HepG2 (cell line): ENCODE results near the gene OR8A1. TPM values are rescaled to one million over a fixed set of nuclear protein-coding genes. Genes with fewer than 3 reads are reported as not detected.

Experiments
- ATAC-seq: fragments of 200-7000 bp; cut with Tn5 transposase; 3 replicates; pipeline ENCODE4 v1.9.1; 2020; ENCODE audit warnings: mild to moderate bottlenecking, moderate library complexity
- Bru-seq: library from RNA; stranded (reverse); fragments of 400-500 nt; gene quantifications from one replicate; lab custom pipeline; 2021; lab: Mats Ljungman, UMichigan
- BruChase-seq, 2 experiments: library from RNA; stranded (reverse); fragments of 400-500 nt; gene quantifications; one replicate each; lab custom pipeline; 2021; lab: Mats Ljungman, UMichigan
- BruUV-seq: library from RNA; stranded (reverse); fragments of 400-500 nt; replicated peaks from 2 replicates; lab custom pipeline; 2021; lab: Mats Ljungman, UMichigan
- CTCF ChIA-PET: fragments of 300-600 bp; formaldehyde crosslinking; extraction: SDS; loops from one replicate; lab custom pipeline; 2021; ENCODE audit warnings: low total read pairs, inconsistent platforms, low intra/inter-chr PET ratio; lab: Yijun Ruan, JAX
- POLR2A ChIA-PET: fragments of 350-600 bp; sonication (Branson Sonifier 250); formaldehyde crosslinking; loops from one replicate; lab custom pipeline; 2020; ENCODE audit warnings: antibody characterized with exemption, inconsistent platforms; lab: Yijun Ruan, JAX
- DNase-seq: peaks from one replicate; pipeline ENCODE4 v3.0.0-alpha.2; 2015; ENCODE audit warnings: low spot score
- FAIRE-seq: peaks from 3 replicates; lab custom pipeline; 2011; peaks lifted over from hg19 to GRCh38; lab: Jason Lieb, UNC
- H2AFZ ChIP-seq: one replicate; pipeline ENCODE4 v1.6.1; 2011; ENCODE audit warnings: low read length, inconsistent platforms
- H3K27ac ChIP-seq: fragments of 300-600 bp; 3 replicates; pipeline ENCODE4 v1.8.0; 2011; ENCODE audit warnings: mixed run types, mild to moderate bottlenecking, mixed read lengths, low read length, inconsistent platforms; ENCODE audit not compliant: insufficient read depth; ENCODE audit errors: extremely low read length
- H3K27me3 ChIP-seq, 2 experiments: fragments of 200-600 bp in 1 of 2; 2 replicates in 1 of 2; 3 replicates in 1 of 2; pipeline versions ENCODE4 v1.6.0 to v1.8.0; 2011; ENCODE audit warnings: low read length in 2 of 2, mild to moderate bottlenecking in 2 of 2, moderate library complexity in 2 of 2, inconsistent platforms in 1 of 2; ENCODE audit not compliant: insufficient read depth in 2 of 2, control insufficient read depth in 1 of 2
- H3K36me3 ChIP-seq, 2 experiments: fragments of 200-600 bp in 1 of 2; replicated peaks in 1 of 2; 2 replicates in 1 of 2; 3 replicates in 1 of 2; pipeline versions ENCODE4 v1.5.1 to v1.8.0; 2011; ENCODE audit warnings: low read length in 2 of 2, inconsistent platforms in 1 of 2; ENCODE audit not compliant: insufficient read depth in 2 of 2, control insufficient read depth in 1 of 2
- H3K4me1 ChIP-seq: 2 replicates; pipeline ENCODE4 v1.5.1; 2012; ENCODE audit warnings: low read length, inconsistent platforms; ENCODE audit not compliant: insufficient read depth
- H3K4me2 ChIP-seq: 2 replicates; pipeline ENCODE4 v1.6.0; 2011; ENCODE audit warnings: low read depth, low read length, inconsistent platforms
- H3K4me3 ChIP-seq, 3 experiments: fragments of 200-600 bp in 1 of 3; sonication (generic), shearing (Covaris generic) in 1 of 3; replicated peaks in 1 of 3; 2 replicates each; pipeline ENCODE4 v1.5.1; 2011 to 2016; ENCODE audit warnings: low read length in 3 of 3, inconsistent platforms in 2 of 3, low read depth in 2 of 3, mild to moderate bottlenecking in 2 of 3, control low read depth in 1 of 3, mixed read lengths in 1 of 3; ENCODE audit not compliant: insufficient read depth in 1 of 3
- H3K79me2 ChIP-seq: one replicate; pipeline ENCODE4 v1.6.1; 2011; ENCODE audit warnings: low read length, inconsistent platforms; ENCODE audit not compliant: insufficient read depth
- H3K9ac ChIP-seq: 2 replicates; pipeline ENCODE4 v1.6.0; 2011; ENCODE audit warnings: mild to moderate bottlenecking, low read depth, low read length, inconsistent platforms; ENCODE audit not compliant: insufficient read depth
- H3K9me3 ChIP-seq: 2 replicates; pipeline ENCODE4 v1.5.1; 2012; ENCODE audit warnings: mild to moderate bottlenecking, low read length
- H4K20me1 ChIP-seq: 2 replicates; pipeline ENCODE4 v1.6.0; 2011; ENCODE audit warnings: inconsistent platforms, mild to moderate bottlenecking, low read length, moderate library complexity; ENCODE audit not compliant: insufficient read depth
- CREB1 ChIP-seq, 2 experiments: fragments of 450-650 bp in 1 of 2; IDR thresholded peaks; 2 replicates each; pipeline ENCODE4 v1.6.1; 2016 to 2017; ENCODE audit warnings: control low read depth in 1 of 2, mild to moderate bottlenecking in 1 of 2, missing compliant biosample characterization in 1 of 2, missing genetic modification characterization in 1 of 2
- GPBP1L1 ChIP-seq: sonication (generic); formaldehyde crosslinking; IDR thresholded peaks from 2 replicates; pipeline ENCODE4 v1.5.0; 2020; ENCODE audit warnings: mild to moderate bottlenecking, missing genetic modification reagents
- HCFC1 ChIP-seq: fragments of 150-350 bp; IDR thresholded peaks from 2 replicates; pipeline ENCODE4 v1.6.1; 2014; ENCODE audit warnings: low read depth, low read length
- HDAC2 ChIP-seq: sonication (generic); formaldehyde crosslinking; IDR thresholded peaks from 2 replicates; pipeline ENCODE4 v1.4.0; 2020; ENCODE audit warnings: missing genetic modification reagents
- HNRNPUL1 ChIP-seq: fragments of 200-400 bp; formaldehyde crosslinking; IDR thresholded peaks from 2 replicates; pipeline ENCODE4 v1.6.1; 2017; ENCODE audit warnings: low read depth, mild to moderate bottlenecking, low read length, moderate library complexity
- NR2C2 ChIP-seq: sonication (generic); formaldehyde crosslinking; IDR thresholded peaks from 2 replicates; pipeline ENCODE4 v1.4.0; 2020; ENCODE audit warnings: missing genetic modification reagents, mild to moderate bottlenecking, moderate library complexity, borderline replicate concordance
- ZFAT ChIP-seq: sonication (generic); formaldehyde crosslinking; conservative IDR thresholded peaks from 2 replicates; pipeline ENCODE4 v1.8.1; 2023; ENCODE audit warnings: missing genetic modification reagents, inconsistent platforms
- ZMAT3 ChIP-seq: sonication (generic); formaldehyde crosslinking; conservative IDR thresholded peaks from 2 replicates; pipeline ENCODE4 v1.7.0; 2021; ENCODE audit warnings: missing genetic modification reagents
- ZNF180 ChIP-seq: sonication (generic); formaldehyde crosslinking; IDR thresholded peaks from 2 replicates; pipeline ENCODE4 v1.4.0; 2020; ENCODE audit warnings: low read depth, missing genetic modification reagents, borderline replicate concordance
- ZNF207 ChIP-seq: fragments of 450-650 bp; IDR thresholded peaks from 2 replicates; pipeline ENCODE4 v1.6.1; 2016; ENCODE audit warnings: antibody characterized with exemption, borderline replicate concordance
- ZNF558 ChIP-seq: sonication (generic); formaldehyde crosslinking; IDR thresholded peaks from 2 replicates; pipeline ENCODE4 v1.9.0; 2022; ENCODE audit warnings: mild to moderate bottlenecking, missing genetic modification reagents, borderline replicate concordance
- ZZZ3 ChIP-seq: sonication (generic); formaldehyde crosslinking; IDR thresholded peaks from 2 replicates; pipeline ENCODE4 v1.4.0; 2020; ENCODE audit warnings: missing genetic modification reagents, mild to moderate bottlenecking, borderline replicate concordance
- WGBS: methylation state at CpG from one replicate; pipeline ENCODE4 v1.1.6; 2017; ENCODE audit warnings: low lambda C conversion rate; 5-methylcytosine and 5-hydroxymethylcytosine counted together
- in situ Hi-C: cut with HindIII; loops from 2 replicates; pipeline ENCODE4 v1.10.0; 2017; ENCODE audit warnings: low pct_unique_long_range_greater_than_20kb; ENCODE audit not compliant: extremely low pct_ligation_motif_present
- intact Hi-C: fragments of 100-400 bp; cut with micrococcal nuclease; formaldehyde crosslinking; loops from one replicate; pipeline ENCODE4 v1.10.0; 2022; ENCODE audit not compliant: unreplicated experiment
- long read RNA-seq, 2 experiments: library from RNA in 1 of 2; library from polyadenylated mRNA in 1 of 2; stranded (forward) in 1 of 2; unstranded in 1 of 2; transcript quantifications; one replicate each; pipeline ENCODE4 v2.0.0, GENCODE V29; 2019 to 2022
- polyA minus RNA-seq, 3 experiments: library from RNA; depleted of rRNA, polyadenylated mRNA; stranded (reverse); fragments of >200 nt; gene quantifications; 2 replicates each; pipeline ENCODE4 v1.2.3, GENCODE V29; 2011; ENCODE audit warnings: low replicate concordance in 1 of 3
- polyA plus RNA-seq, 8 experiments: library from polyadenylated mRNA; depleted of rRNA in 3 of 8; stranded (reverse) in 7 of 8; unstranded in 1 of 8; fragments of >200 nt; fragmentation: Illumina TruSeq in 4 of 8; extraction: Trizol in 4 of 8; gene quantifications; 2 replicates each; pipeline versions ENCODE4 v1.2.1 to v1.2.3, GENCODE V29; 2011 to 2016; ENCODE audit warnings: low read depth in 4 of 8, missing spikeins in 1 of 8, mixed read lengths in 1 of 8; ENCODE audit not compliant: insufficient read depth in 1 of 8
- total RNA-seq, 5 experiments: library from RNA; depleted of rRNA; stranded (reverse); fragments of >200 nt; fragmentation: Illumina TruSeq; extraction: Trizol; gene quantifications; 2 replicates each; pipeline ENCODE4 v1.2.3, GENCODE V29; 2016; ENCODE audit warnings: low read depth in 1 of 5
- TF ChIP-seq, protein P1 (sequence below): sonication (generic); formaldehyde crosslinking; IDR thresholded peaks from 2 replicates; pipeline ENCODE4 v1.4.0; 2020; ENCODE audit warnings: mild to moderate bottlenecking, missing genetic modification reagents, borderline replicate concordance

The OR8A1 gene
- total RNA-seq (2016; rRNA removed; fragmentation: Illumina TruSeq; extraction: Trizol): not detected in 2 replicates
- total RNA-seq (2016; cell fraction: cytosol; rRNA removed; fragmentation: Illumina TruSeq; extraction: Trizol; ENCODE audit: low read depth): not detected in 2 replicates
- not detected in 2 replicates for total RNA-seq (2016; cell fraction: insoluble cytoplasmic fraction; rRNA removed; fragmentation: Illumina TruSeq; extraction: Trizol)
- not detected in 2 replicates for total RNA-seq (2016; cell fraction: membrane; rRNA removed; fragmentation: Illumina TruSeq; extraction: Trizol)
- total RNA-seq (2016; cell fraction: nucleus; rRNA removed; fragmentation: Illumina TruSeq; extraction: Trizol): not detected in 2 replicates
- polyA plus RNA-seq (2011; rRNA removed): not detected in 2 replicates
- not detected in 2 replicates for polyA plus RNA-seq (2011; cell fraction: cytosol; rRNA removed)
- polyA plus RNA-seq (2011; cell fraction: nucleus; rRNA removed): not detected in 2 replicates
- not detected in 2 replicates for polyA plus RNA-seq (2012)
- polyA plus RNA-seq (2016; cell fraction: cytosol; fragmentation: Illumina TruSeq; extraction: Trizol; ENCODE audit: low read depth): not detected in 2 replicates
- polyA plus RNA-seq (2016; cell fraction: insoluble cytoplasmic fraction; fragmentation: Illumina TruSeq; extraction: Trizol; ENCODE audit: low read depth): not detected in 2 replicates
- not detected in 2 replicates for polyA plus RNA-seq (2016; cell fraction: membrane; fragmentation: Illumina TruSeq; extraction: Trizol; ENCODE audit: low read depth)
- polyA plus RNA-seq (2016; cell fraction: nucleus; fragmentation: Illumina TruSeq; extraction: Trizol; ENCODE audit: insufficient read depth, low read depth): not detected in 2 replicates
- not detected in 2 replicates for polyA minus RNA-seq (2011; rRNA and poly(A)+ RNA removed; ENCODE audit: low replicate concordance)
- not detected in 2 replicates for polyA minus RNA-seq (2011; cell fraction: cytosol; rRNA and poly(A)+ RNA removed)
- polyA minus RNA-seq (2011; cell fraction: nucleus; rRNA and poly(A)+ RNA removed): not detected in 2 replicates
- not detected for Bru-seq, nascent RNA
- not detected for BruChase-seq, experiment 1, labeled RNA remaining after a 6-hour chase
- BruChase-seq, experiment 2, labeled RNA remaining after a 2-hour chase: not detected
- long read RNA-seq, experiment 1: 0 reads
- long read RNA-seq, experiment 2: 0 reads

DNA sequence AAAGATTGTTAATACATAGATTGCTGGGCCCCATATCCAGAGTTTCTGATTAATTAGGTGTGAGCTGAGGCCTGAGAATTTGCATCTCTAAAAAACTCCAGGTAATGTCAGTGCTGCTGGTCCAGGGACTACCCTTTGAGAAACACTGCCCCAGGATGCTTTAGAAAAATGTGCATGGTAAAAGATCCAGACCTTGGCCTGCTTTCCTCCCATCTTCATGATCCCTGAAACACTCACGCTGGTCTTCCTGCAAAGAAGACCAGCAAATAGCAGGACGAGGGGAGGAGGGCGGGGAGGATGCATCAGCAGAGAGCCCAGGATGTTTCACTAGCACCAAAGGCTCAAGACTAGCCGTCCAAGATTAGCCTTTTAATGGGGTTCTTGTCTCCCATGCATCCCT is at the start of gene OR8A1:
TSS of gene OR8A1 (plus strand) at position 301 of the 400 bp plus-strand sequence. CDS start 123 bp downstream, outside the sequence.
- CTCF ChIA-PET: no interaction called here
- no peak within 1 kb of the TSS for H3K9ac ChIP-seq
- no peaks in the 10 kb centered on the region for H3K9me3 ChIP-seq
- no peak for DNase-seq
- no peak within 1 kb of the TSS for H3K4me2 ChIP-seq
- in situ Hi-C loops: no loop called here
- no peaks in the 10 kb centered on the region for H4K20me1 ChIP-seq
- H3K27ac ChIP-seq: no peak within 1 kb of the TSS
- H2AFZ ChIP-seq: no peak within 1 kb of the TSS
- ATAC-seq: no peak
- H3K4me1 ChIP-seq: no peaks in the 10 kb centered on the region
- no TSS peak for BruUV-seq
- POLR2A ChIA-PET: no interaction called here
- H3K27me3 ChIP-seq: no peaks in the 10 kb centered on the region; a peak in 2 of 5 replicates
- FAIRE-seq: no peak
- H3K79me2 ChIP-seq: no peaks in the 10 kb centered on the region
- 16% methylated on average over 3 of the region's 4 CpGs for WGBS
- H3K4me3 ChIP-seq: no peak within 1 kb of the TSS
- intact Hi-C loops: no loop called here
- no peaks in the 10 kb centered on the region for H3K36me3 ChIP-seq
- no peak for TF ChIP-seq HCFC1
- TF ChIP-seq ZMAT3 (CRISPR knock-in tag): no peak
- TF ChIP-seq, protein P1, sequence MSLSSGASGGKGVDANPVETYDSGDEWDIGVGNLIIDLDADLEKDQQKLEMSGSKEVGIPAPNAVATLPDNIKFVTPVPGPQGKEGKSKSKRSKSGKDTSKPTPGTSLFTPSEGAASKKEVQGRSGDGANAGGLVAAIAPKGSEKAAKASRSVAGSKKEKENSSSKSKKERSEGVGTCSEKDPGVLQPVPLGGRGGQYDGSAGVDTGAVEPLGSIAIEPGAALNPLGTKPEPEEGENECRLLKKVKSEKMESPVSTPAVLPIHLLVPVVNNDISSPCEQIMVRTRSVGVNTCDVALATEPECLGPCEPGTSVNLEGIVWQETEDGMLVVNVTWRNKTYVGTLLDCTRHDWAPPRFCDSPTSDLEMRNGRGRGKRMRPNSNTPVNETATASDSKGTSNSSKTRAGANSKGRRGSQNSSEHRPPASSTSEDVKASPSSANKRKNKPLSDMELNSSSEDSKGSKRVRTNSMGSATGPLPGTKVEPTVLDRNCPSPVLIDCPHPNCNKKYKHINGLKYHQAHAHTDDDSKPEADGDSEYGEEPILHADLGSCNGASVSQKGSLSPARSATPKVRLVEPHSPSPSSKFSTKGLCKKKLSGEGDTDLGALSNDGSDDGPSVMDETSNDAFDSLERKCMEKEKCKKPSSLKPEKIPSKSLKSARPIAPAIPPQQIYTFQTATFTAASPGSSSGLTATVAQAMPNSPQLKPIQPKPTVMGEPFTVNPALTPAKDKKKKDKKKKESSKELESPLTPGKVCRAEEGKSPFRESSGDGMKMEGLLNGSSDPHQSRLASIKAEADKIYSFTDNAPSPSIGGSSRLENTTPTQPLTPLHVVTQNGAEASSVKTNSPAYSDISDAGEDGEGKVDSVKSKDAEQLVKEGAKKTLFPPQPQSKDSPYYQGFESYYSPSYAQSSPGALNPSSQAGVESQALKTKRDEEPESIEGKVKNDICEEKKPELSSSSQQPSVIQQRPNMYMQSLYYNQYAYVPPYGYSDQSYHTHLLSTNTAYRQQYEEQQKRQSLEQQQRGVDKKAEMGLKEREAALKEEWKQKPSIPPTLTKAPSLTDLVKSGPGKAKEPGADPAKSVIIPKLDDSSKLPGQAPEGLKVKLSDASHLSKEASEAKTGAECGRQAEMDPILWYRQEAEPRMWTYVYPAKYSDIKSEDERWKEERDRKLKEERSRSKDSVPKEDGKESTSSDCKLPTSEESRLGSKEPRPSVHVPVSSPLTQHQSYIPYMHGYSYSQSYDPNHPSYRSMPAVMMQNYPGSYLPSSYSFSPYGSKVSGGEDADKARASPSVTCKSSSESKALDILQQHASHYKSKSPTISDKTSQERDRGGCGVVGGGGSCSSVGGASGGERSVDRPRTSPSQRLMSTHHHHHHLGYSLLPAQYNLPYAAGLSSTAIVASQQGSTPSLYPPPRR (CRISPR knock-in tag): no peak
- TF ChIP-seq ZNF207: no peak
- TF ChIP-seq HNRNPUL1: no peak
- TF ChIP-seq NR2C2 (CRISPR knock-in tag): no peak
- no peak for TF ChIP-seq GPBP1L1 (CRISPR knock-in tag)
- TF ChIP-seq ZNF180 (CRISPR knock-in tag): no peak
- TF ChIP-seq ZFAT (CRISPR knock-in tag): no peak
- TF ChIP-seq ZZZ3 (CRISPR knock-in tag): no peak
- no peak for TF ChIP-seq ZNF558
- TF ChIP-seq CREB1 (IDR thresholded peaks at IDR 0.05): no peak
- no peak for TF ChIP-seq CREB1 (CRISPR knock-in tag; IDR thresholded peaks at IDR 0.05)
- no peak for TF ChIP-seq HDAC2
